Transverse colon (tissue), 3 donors: Measurements from ENCODE around the gene WDR49.

ENCODE experiments used
- EP300 ChIP-seq: sonication (generic); formaldehyde crosslinking; IDR thresholded peaks from one replicate; pipeline ENCODE4 v1.6.1; 2017; ENCODE audit warnings: antibody characterized with exemption, low read depth
- POLR2A ChIP-seq: fragments of 450-650 bp; IDR thresholded peaks from one replicate; pipeline ENCODE4 v1.6.1; 2016; ENCODE audit warnings: antibody characterized with exemption, mild to moderate bottlenecking, moderate library complexity
- TF ChIP-seq, protein P1 (sequence below), 5 experiments: fragments of 200-600 bp in 3 of 5; fragments of 450-650 bp in 2 of 5; sonication (generic) in 3 of 5; IDR thresholded peaks; 1 replicate in 2 of 5; 2 replicates in 3 of 5; pipeline ENCODE4 v1.5.1; 2016 to 2017; ENCODE audit warnings: antibody characterized with exemption in 5 of 5, inconsistent platforms in 3 of 5, mild to moderate bottlenecking in 2 of 5, moderate library complexity in 1 of 5

GRCh38 chr3:167568634-167569033, 85.1 kb downstream of the WDR49 start:
- TF ChIP-seq POLR2A (no peak), EP300 (no peak)
- TF ChIP-seq, protein P1, sequence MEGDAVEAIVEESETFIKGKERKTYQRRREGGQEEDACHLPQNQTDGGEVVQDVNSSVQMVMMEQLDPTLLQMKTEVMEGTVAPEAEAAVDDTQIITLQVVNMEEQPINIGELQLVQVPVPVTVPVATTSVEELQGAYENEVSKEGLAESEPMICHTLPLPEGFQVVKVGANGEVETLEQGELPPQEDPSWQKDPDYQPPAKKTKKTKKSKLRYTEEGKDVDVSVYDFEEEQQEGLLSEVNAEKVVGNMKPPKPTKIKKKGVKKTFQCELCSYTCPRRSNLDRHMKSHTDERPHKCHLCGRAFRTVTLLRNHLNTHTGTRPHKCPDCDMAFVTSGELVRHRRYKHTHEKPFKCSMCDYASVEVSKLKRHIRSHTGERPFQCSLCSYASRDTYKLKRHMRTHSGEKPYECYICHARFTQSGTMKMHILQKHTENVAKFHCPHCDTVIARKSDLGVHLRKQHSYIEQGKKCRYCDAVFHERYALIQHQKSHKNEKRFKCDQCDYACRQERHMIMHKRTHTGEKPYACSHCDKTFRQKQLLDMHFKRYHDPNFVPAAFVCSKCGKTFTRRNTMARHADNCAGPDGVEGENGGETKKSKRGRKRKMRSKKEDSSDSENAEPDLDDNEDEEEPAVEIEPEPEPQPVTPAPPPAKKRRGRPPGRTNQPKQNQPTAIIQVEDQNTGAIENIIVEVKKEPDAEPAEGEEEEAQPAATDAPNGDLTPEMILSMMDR (IDR thresholded peaks at IDR 0.05): no peak
